Thoracic aorta (tissue), 2 donors: ENCODE measurements around the gene WNT3. TPM values are rescaled to one million over a fixed set of nuclear protein-coding genes. Genes with fewer than 3 reads are reported as not detected.

Source experiments
- ATAC-seq: fragments of 150-250 bp; one replicate; pipeline ENCODE4 v1.8.0; 2017; ENCODE audit warnings: low read depth; ENCODE audit not compliant: insufficient number of reproducible peaks, low FRiP score
- DNase-seq: peaks from one replicate; pipeline ENCODE4 v3.0.0-alpha.2; 2020; ENCODE audit warnings: low spot score
- H3K27ac ChIP-seq, 2 donors: fragments of 200-600 bp; sonication (generic); 1 replicate in 1 of 2; 2 replicates in 1 of 2; pipeline ENCODE4 v1.5.1; 2016; ENCODE audit warnings: mild to moderate bottlenecking in 2 of 2, moderate library complexity in 2 of 2
- H3K27me3 ChIP-seq: fragments of 200-600 bp; sonication (generic); replicated peaks from 2 replicates; pipeline ENCODE4 v1.6.0; 2016; ENCODE audit warnings: mild to moderate bottlenecking; ENCODE audit not compliant: insufficient read depth
- H3K36me3 ChIP-seq: fragments of 200-600 bp; sonication (generic); one replicate; pipeline ENCODE4 v1.5.1; 2016
- H3K4me1 ChIP-seq, 2 donors: fragments of 200-600 bp; sonication (generic); 1 replicate in 1 of 2; 2 replicates in 1 of 2; pipeline versions ENCODE4 v1.5.1 to v1.6.0; 2016; ENCODE audit warnings: low read depth in 2 of 2, mild to moderate bottlenecking in 1 of 2; ENCODE audit not compliant: control insufficient read depth in 1 of 2
- H3K4me3 ChIP-seq: fragments of 200-600 bp; sonication (generic); 2 replicates; pipeline ENCODE4 v1.5.1; 2016; ENCODE audit warnings: mild to moderate bottlenecking
- H3K9me3 ChIP-seq: fragments of 200-600 bp; sonication (generic); 2 replicates; pipeline ENCODE4 v1.5.1; 2016
- CTCF ChIP-seq: fragments of 200-600 bp; sonication (generic); IDR thresholded peaks from one replicate; pipeline ENCODE4 v1.5.1; 2019; ENCODE audit warnings: antibody characterized with exemption
- total RNA-seq, 2 donors: library from RNA; depleted of rRNA; stranded (reverse); fragments of >200 nt; gene quantifications; one replicate each; pipeline versions ENCODE4 v1.1.0 to v1.2.3, GENCODE V29; 2016

Gene WNT3
- total RNA-seq, 2 donors from 2014 or later = 0.27 to 0.35 TPM

DNA sequence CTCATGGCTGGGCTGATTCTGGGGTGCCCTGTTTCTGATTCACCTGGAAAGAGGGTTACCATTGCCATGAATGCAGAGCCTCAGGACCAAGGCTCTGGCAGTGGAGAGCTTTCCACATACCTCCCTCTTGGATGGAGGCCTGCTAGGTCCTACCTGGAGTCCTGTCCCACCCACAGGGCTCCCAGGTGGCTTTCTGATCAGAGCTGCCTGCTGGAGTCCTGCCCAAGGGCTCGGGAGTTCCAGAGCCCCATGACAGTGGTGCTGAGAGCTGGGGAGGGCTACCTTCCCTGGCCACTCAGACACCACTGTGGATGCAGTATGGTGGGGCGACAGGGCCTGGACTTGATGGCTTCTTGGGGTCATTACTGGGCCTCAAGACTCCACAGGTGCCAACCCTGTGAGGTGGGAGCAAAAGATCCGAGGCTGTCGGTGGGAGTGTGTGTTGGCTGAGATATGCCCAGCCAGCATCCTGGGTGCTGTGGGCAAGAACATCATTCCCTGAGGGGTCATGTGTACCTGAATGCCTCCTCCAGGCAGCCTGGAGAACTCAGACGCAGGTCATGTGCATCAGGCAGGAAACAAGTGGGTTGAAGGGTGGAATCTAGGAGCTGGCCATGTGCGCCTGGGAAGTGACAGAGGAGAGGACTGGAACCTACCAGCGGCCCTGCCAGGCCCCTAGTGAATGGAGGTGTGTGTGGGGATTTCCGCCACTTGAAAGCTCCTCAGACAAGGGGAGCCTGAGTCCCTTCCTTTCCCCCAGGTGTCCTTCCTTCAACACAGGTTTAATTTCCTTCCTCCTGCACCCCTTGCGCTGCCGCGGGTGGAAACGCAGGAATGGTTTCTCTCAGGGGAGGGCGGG is 2.3 kb upstream of the WNT3 start:
- no peak for DNase-seq
- ATAC-seq = no peak
- Histone ChIP-seq H3K9me3 (no peaks in the 10 kb centered on the region), H3K36me3 (no peaks in the 10 kb centered on the region), H3K4me3 (no peak overlapping the region), H3K27me3 (peaks cover 5% of the 10 kb centered on the region), H3K4me1 (peaks cover 14 to 21% of the 10 kb centered on the region in 2 donors), H3K27ac (no peak overlapping the region)
- no peak for TF ChIP-seq CTCF

- Histone ChIP-seq H3K27ac (no peak overlapping the region), H3K9me3 (no peaks in the 10 kb centered on the region), H3K4me3 (peak overlapping the region; percentile 69), H3K27me3 (peaks cover 5% of the 10 kb centered on the region), H3K36me3 (no peaks in the 10 kb centered on the region), H3K4me1 (peaks cover 14 to 21% of the 10 kb centered on the region in 2 donors)
- ATAC-seq = no peak
- no peak for TF ChIP-seq CTCF
- DNase-seq = no peak
These were observed 1.4 kb upstream of the WNT3 start for GRCh38 chr17:46819906-46820351.

GRCh38 chr17:46818929-46819859 is 702 bp upstream of the WNT3 start:
- DNase-seq = no peak
- peaks cover 14 to 21% of the 10 kb centered on the region in 2 donors for H3K4me1 ChIP-seq
- H3K9me3 ChIP-seq = no peaks in the 10 kb centered on the region
- H3K27me3 ChIP-seq = peaks cover 5% of the 10 kb centered on the region
- H3K27ac ChIP-seq = no peak overlapping the region
- ATAC-seq = no peak
- peak overlapping the region; percentile 69 for H3K4me3 ChIP-seq
- no peaks in the 10 kb centered on the region for H3K36me3 ChIP-seq
- TF ChIP-seq CTCF = no peak

- Histone ChIP-seq H3K27me3 (peaks cover 5% of the 10 kb centered on the region), H3K9me3 (no peaks in the 10 kb centered on the region), H3K4me1 (peaks cover 14 to 21% of the 10 kb centered on the region in 2 donors), H3K4me3 (no peak overlapping the region), H3K36me3 (no peaks in the 10 kb centered on the region), H3K27ac (no peak overlapping the region)
- no peak for TF ChIP-seq CTCF
- DNase-seq = no peak
- ATAC-seq = no peak
These were observed 637 bp downstream of the WNT3 start for GRCh38 chr17:46817901-46818209.
